MM.1S (cell line): Measurements from ENCODE around the gene LRRC42.

ENCODE experiments used
- EZH2 ChIP-seq: fragments of 300-600 bp; sonication (generic); optimal IDR thresholded peaks from 2 replicates; pipeline ENCODE3; 2017; ENCODE audit warnings: low read depth, mild to moderate bottlenecking, antibody characterized with exemption, low read length, mixed read lengths
- TF ChIP-seq, protein P1 (sequence below): fragments of 300-600 bp; sonication (generic); IDR thresholded peaks from 2 replicates; pipeline ENCODE4 v1.5.1; 2016; ENCODE audit warnings: antibody characterized with exemption, low read length, mixed read lengths

DNA sequence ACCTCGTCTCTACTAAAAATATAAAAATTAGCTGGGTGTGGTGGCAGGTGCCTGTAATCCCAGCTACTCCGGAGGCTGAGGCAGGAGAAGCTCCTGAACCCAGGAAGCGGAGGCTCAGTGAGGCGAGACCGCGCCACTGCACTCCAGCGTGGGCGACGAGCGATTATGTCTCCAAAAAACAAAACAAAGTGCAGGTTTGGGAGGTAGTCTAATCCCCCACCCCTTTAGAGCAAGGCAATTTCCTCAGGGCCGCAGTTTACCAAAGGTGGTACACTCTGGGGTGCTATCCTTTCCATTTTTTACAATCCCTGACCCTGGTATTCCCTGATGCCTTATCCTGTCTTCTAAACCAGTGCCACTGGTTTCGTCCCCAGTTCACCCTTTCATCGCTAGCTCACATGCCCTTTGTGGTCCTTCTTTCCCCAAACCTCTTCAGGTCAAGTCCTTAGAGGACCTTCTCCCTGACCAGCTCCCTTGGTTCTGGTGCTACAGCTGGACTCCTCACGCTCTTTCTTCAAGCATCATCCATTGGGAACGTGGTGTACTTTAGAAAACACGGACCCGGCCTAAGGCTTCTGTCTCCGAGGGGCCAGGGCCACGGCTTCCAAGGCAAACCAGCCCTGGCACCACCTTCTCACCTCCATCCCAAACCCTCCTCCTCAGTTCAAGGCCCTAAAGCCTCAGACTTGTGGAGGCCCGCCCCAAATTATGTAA lies 1.5 kb upstream of the LRRC42 start:
- TF ChIP-seq, protein P1, sequence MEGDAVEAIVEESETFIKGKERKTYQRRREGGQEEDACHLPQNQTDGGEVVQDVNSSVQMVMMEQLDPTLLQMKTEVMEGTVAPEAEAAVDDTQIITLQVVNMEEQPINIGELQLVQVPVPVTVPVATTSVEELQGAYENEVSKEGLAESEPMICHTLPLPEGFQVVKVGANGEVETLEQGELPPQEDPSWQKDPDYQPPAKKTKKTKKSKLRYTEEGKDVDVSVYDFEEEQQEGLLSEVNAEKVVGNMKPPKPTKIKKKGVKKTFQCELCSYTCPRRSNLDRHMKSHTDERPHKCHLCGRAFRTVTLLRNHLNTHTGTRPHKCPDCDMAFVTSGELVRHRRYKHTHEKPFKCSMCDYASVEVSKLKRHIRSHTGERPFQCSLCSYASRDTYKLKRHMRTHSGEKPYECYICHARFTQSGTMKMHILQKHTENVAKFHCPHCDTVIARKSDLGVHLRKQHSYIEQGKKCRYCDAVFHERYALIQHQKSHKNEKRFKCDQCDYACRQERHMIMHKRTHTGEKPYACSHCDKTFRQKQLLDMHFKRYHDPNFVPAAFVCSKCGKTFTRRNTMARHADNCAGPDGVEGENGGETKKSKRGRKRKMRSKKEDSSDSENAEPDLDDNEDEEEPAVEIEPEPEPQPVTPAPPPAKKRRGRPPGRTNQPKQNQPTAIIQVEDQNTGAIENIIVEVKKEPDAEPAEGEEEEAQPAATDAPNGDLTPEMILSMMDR, result no peak
- TF ChIP-seq EZH2, result no peak
